GM21526 (cell line): ENCODE data around the gene FAM210A.

Source experiments
- ATAC-seq: cut with Tn5 transposase; IDR thresholded peaks from one replicate; pipeline ENCODE4 v1.9.1; 2021; ENCODE audit warnings: moderate library complexity; ENCODE audit not compliant: unreplicated experiment, low FRiP score

The FAM210A gene

GRCh38 chr18:13649397-13650390 lies 76.7 kb downstream of the FAM210A start:
- ATAC-seq, result no peak

- no peak for ATAC-seq
Observed at GRCh38 chr18:13647761-13648160, 78.6 kb downstream of the FAM210A start.

- ATAC-seq, result no peak
Observed at GRCh38 chr18:13646633-13647032, 79.7 kb downstream of the FAM210A start.

- no peak for ATAC-seq
Observed at GRCh38 chr18:13645093-13645492, 81.3 kb downstream of the FAM210A start.

GRCh38 chr18:13643261-13643751 lies 83.1 kb downstream of the FAM210A start:
- ATAC-seq, result no peak

- ATAC-seq, result no peak
Observed at GRCh38 chr18:13642440-13642827, 83.9 kb downstream of the FAM210A start.

- ATAC-seq, result no peak
Observed at GRCh38 chr18:13641551-13642439, 84.6 kb downstream of the FAM210A start.

GRCh38 chr18:13640266-13640860 lies 86.0 kb downstream of the FAM210A start:
- no peak for ATAC-seq

- ATAC-seq, result no peak
Observed at GRCh38 chr18:13638719-13639595, 87.4 kb downstream of the FAM210A start.

- no peak for ATAC-seq
Observed at GRCh38 chr18:13635046-13635445, 91.3 kb downstream of the FAM210A start.

GRCh38 chr18:13633700-13634099 lies 92.7 kb downstream of the FAM210A start:
- ATAC-seq, result no peak

- ATAC-seq, result no peak
Observed at GRCh38 chr18:13630716-13631268, 95.6 kb downstream of the FAM210A start.

- ATAC-seq, result peak; percentile 58
Observed at GRCh38 chr18:13629841-13630715, 96.3 kb downstream of the FAM210A start.

- no peak for ATAC-seq
Observed at GRCh38 chr18:13628211-13628610, 98.1 kb downstream of the FAM210A start.

- ATAC-seq, result no peak
Observed at GRCh38 chr18:13627639-13628038, 98.7 kb downstream of the FAM210A start.

GRCh38 chr18:13626544-13626908 lies 99.8 kb downstream of the FAM210A start:
- no peak for ATAC-seq

- ATAC-seq, result no peak
Observed at GRCh38 chr18:13625843-13626543, 100.4 kb downstream of the FAM210A start.

GRCh38 chr18:13625355-13625754 lies 101.0 kb downstream of the FAM210A start:
- ATAC-seq, result no peak
